CD4-positive, alpha-beta T cell treated with Interleukin-1 beta for 1 hour (primary cell): ENCODE measurements around the gene ARHGAP18.

Experiments
- DNase-seq, 2 donors: peaks; one replicate each; pipeline ENCODE4 v3.0.0-alpha.2; 2020 to 2022

The ARHGAP18 gene

GRCh38 chr6:129709769-129710449 lies at the start of gene ARHGAP18:
Gene ARHGAP18 (minus strand): TSS chr6:129710177. CDS start chr6:129710136, 41 bp downstream.
- peak; percentile 74 to 77 for DNase-seq

GRCh38 chr6:129755787-129756186 lies 45.8 kb upstream of the ARHGAP18 start:
- DNase-seq, result no peak

- no peak for DNase-seq
Measured at GRCh38 chr6:129754750-129755149, 44.8 kb upstream of the ARHGAP18 start.

- no peak for DNase-seq
Measured at GRCh38 chr6:129753422-129753821, 43.4 kb upstream of the ARHGAP18 start.

GRCh38 chr6:129751384-129751783 lies 41.4 kb upstream of the ARHGAP18 start:
- DNase-seq, result no peak

GRCh38 chr6:129750360-129750759 lies 40.4 kb upstream of the ARHGAP18 start:
- peak in 1 of 2 donors; percentile 29 for DNase-seq

GRCh38 chr6:129749749-129750120 lies 39.8 kb upstream of the ARHGAP18 start:
- peak in 1 of 2 donors; percentile 64 for DNase-seq

- DNase-seq, result no peak
Measured at GRCh38 chr6:129748901-129749748, 39.1 kb upstream of the ARHGAP18 start.

GRCh38 chr6:129748212-129748900 lies 38.4 kb upstream of the ARHGAP18 start:
- DNase-seq, result peak; percentile 49 to 68

GRCh38 chr6:129747588-129748112 lies 37.7 kb upstream of the ARHGAP18 start:
- DNase-seq, result no peak

GRCh38 chr6:129744880-129745237 lies 34.9 kb upstream of the ARHGAP18 start:
- no peak for DNase-seq

GRCh38 chr6:129744201-129744879 lies 34.4 kb upstream of the ARHGAP18 start:
- no peak for DNase-seq

- DNase-seq, result no peak
Measured at GRCh38 chr6:129740013-129740412, 30.0 kb upstream of the ARHGAP18 start.

- DNase-seq, result no peak
Measured at GRCh38 chr6:129736105-129736504, 26.1 kb upstream of the ARHGAP18 start.

- peak in 1 of 2 donors; percentile 6 for DNase-seq
Measured at GRCh38 chr6:129733290-129733689, 23.3 kb upstream of the ARHGAP18 start.

- no peak for DNase-seq
Measured at GRCh38 chr6:129732542-129732941, 22.6 kb upstream of the ARHGAP18 start.

- DNase-seq, result no peak
Measured at GRCh38 chr6:129732034-129732433, 22.1 kb upstream of the ARHGAP18 start.

GRCh38 chr6:129731428-129731827 lies 21.5 kb upstream of the ARHGAP18 start:
- no peak for DNase-seq

GRCh38 chr6:129730477-129731165 lies 20.6 kb upstream of the ARHGAP18 start:
- peak; percentile 22 to 65 for DNase-seq

GRCh38 chr6:129726650-129727049 lies 16.7 kb upstream of the ARHGAP18 start:
- DNase-seq, result no peak

- no peak for DNase-seq
Measured at GRCh38 chr6:129725341-129725740, 15.4 kb upstream of the ARHGAP18 start.

GRCh38 chr6:129719692-129720091 lies 9.7 kb upstream of the ARHGAP18 start:
- no peak for DNase-seq
